HEK293 (cell line): ENCODE results near the gene KREMEN1.

ENCODE experiments used
- CTCF ChIA-PET: fragments of 350-600 bp; formaldehyde crosslinking; extraction: SDS; loops from one replicate; lab custom pipeline; 2021; ENCODE audit warnings: antibody characterized with exemption; lab: Yijun Ruan, JAX
- POLR2A ChIA-PET: fragments of 300-600 bp; formaldehyde crosslinking; extraction: SDS; loops from one replicate; lab custom pipeline; 2020; ENCODE audit warnings: antibody characterized with exemption, inconsistent platforms; lab: Yijun Ruan, JAX
- H3K27ac ChIP-seq: fragments of 200-500 bp; sonication (Bioruptor generic); 2 replicates; pipeline ENCODE4 v1.5.1; 2014; ENCODE audit warnings: low read depth, low read length, control low read depth, inconsistent platforms; ENCODE audit errors: extremely low read depth
- H3K36me3 ChIP-seq, 2 experiments: fragments of 200-500 bp in 1 of 2; sonication (Bioruptor generic) in 1 of 2; 1 replicate in 1 of 2; 2 replicates in 1 of 2; pipeline ENCODE4 v1.5.1; 2014 to 2017; ENCODE audit warnings: inconsistent platforms in 2 of 2, low read length in 2 of 2; ENCODE audit not compliant: control insufficient read depth in 2 of 2, insufficient read depth in 1 of 2
- H3K4me1 ChIP-seq: fragments of 200-500 bp; sonication (Bioruptor generic); 2 replicates; pipeline ENCODE4 v1.5.1; 2014; ENCODE audit warnings: mild to moderate bottlenecking, low read length, inconsistent platforms; ENCODE audit not compliant: control insufficient read depth, insufficient read depth
- H3K4me3 ChIP-seq: 2 replicates; pipeline ENCODE4 v1.5.1; 2011; ENCODE audit warnings: low read depth, mild to moderate bottlenecking, control low read depth, low read length, moderate library complexity
- H3K9me3 ChIP-seq: fragments of 200-500 bp; sonication (Bioruptor generic); 2 replicates; pipeline ENCODE4 v1.5.1; 2014; ENCODE audit warnings: low read depth, low read length, inconsistent platforms; ENCODE audit not compliant: control insufficient read depth, insufficient read depth
- MZF1 ChIP-seq: fragments of 450-650 bp; formaldehyde crosslinking; IDR thresholded peaks from 2 replicates; pipeline ENCODE4 v1.5.1; 2017; ENCODE audit warnings: missing biosample characterization, missing genetic modification characterization, borderline replicate concordance
- OVOL3 ChIP-seq: fragments of 450-650 bp; formaldehyde crosslinking; IDR thresholded peaks from 2 replicates; pipeline ENCODE4 v1.5.1; 2016; ENCODE audit warnings: missing biosample characterization, missing genetic modification characterization
- YY1 ChIP-seq: fragments of 450-650 bp; formaldehyde crosslinking; IDR thresholded peaks from 2 replicates; pipeline ENCODE4 v1.5.1; 2018; ENCODE audit warnings: missing biosample characterization, missing genetic modification characterization
- ZBTB1 ChIP-seq: fragments of 450-650 bp; formaldehyde crosslinking; IDR thresholded peaks from 2 replicates; pipeline ENCODE4 v1.5.1; 2016; ENCODE audit warnings: missing biosample characterization, missing genetic modification characterization
- ZBTB8A ChIP-seq: fragments of 450-650 bp; formaldehyde crosslinking; IDR thresholded peaks from 2 replicates; pipeline ENCODE4 v1.5.1; 2016; ENCODE audit warnings: missing biosample characterization, missing genetic modification characterization
- ZFP37 ChIP-seq: fragments of 450-650 bp; formaldehyde crosslinking; IDR thresholded peaks from 2 replicates; pipeline ENCODE4 v1.5.1; 2016; ENCODE audit warnings: missing biosample characterization, missing genetic modification characterization
- ZIC2 ChIP-seq: fragments of 450-650 bp; formaldehyde crosslinking; IDR thresholded peaks from 2 replicates; pipeline ENCODE4 v1.5.1; 2016; ENCODE audit warnings: missing biosample characterization, missing genetic modification characterization
- ZNF112 ChIP-seq: fragments of 450-650 bp; formaldehyde crosslinking; IDR thresholded peaks from 2 replicates; pipeline ENCODE4 v1.5.0; 2017; ENCODE audit warnings: missing biosample characterization, missing genetic modification characterization
- ZNF157 ChIP-seq: fragments of 450-650 bp; formaldehyde crosslinking; IDR thresholded peaks from 2 replicates; pipeline ENCODE4 v1.5.1; 2016; ENCODE audit warnings: missing biosample characterization, missing genetic modification characterization
- ZNF16 ChIP-seq: fragments of 450-650 bp; formaldehyde crosslinking; IDR thresholded peaks from 2 replicates; pipeline ENCODE4 v1.5.1; 2016; ENCODE audit warnings: low read depth, missing biosample characterization, missing genetic modification characterization
- ZNF175 ChIP-seq: fragments of 450-650 bp; formaldehyde crosslinking; IDR thresholded peaks from 2 replicates; pipeline ENCODE4 v1.5.1; 2016; ENCODE audit warnings: missing biosample characterization, missing genetic modification characterization
- ZNF23 ChIP-seq: fragments of 450-650 bp; formaldehyde crosslinking; IDR thresholded peaks from 2 replicates; pipeline ENCODE4 v1.5.1; 2016; ENCODE audit warnings: missing biosample characterization, missing genetic modification characterization, borderline replicate concordance
- ZNF239 ChIP-seq: fragments of 450-650 bp; formaldehyde crosslinking; IDR thresholded peaks from 2 replicates; pipeline ENCODE4 v1.5.1; 2016; ENCODE audit warnings: missing biosample characterization, missing genetic modification characterization
- ZNF266 ChIP-seq: fragments of 450-650 bp; formaldehyde crosslinking; IDR thresholded peaks from 2 replicates; pipeline ENCODE4 v1.5.1; 2016; ENCODE audit warnings: missing biosample characterization, missing genetic modification characterization, low read depth
- ZNF341 ChIP-seq: fragments of 450-650 bp; formaldehyde crosslinking; IDR thresholded peaks from 2 replicates; pipeline ENCODE4; 2016; ENCODE audit warnings: low read depth, missing biosample characterization, missing genetic modification characterization
- ZNF48 ChIP-seq: fragments of 450-650 bp; formaldehyde crosslinking; IDR thresholded peaks from 2 replicates; pipeline ENCODE4 v1.5.1; 2016; ENCODE audit warnings: missing biosample characterization, missing genetic modification characterization
- ZNF510 ChIP-seq: fragments of 450-650 bp; formaldehyde crosslinking; IDR thresholded peaks from 2 replicates; pipeline ENCODE4 v1.5.1; 2018; ENCODE audit warnings: mild to moderate bottlenecking, missing genetic modification characterization, missing biosample characterization; ENCODE audit not compliant: insufficient replicate concordance
- ZNF521 ChIP-seq: fragments of 450-650 bp; formaldehyde crosslinking; IDR thresholded peaks from 2 replicates; pipeline ENCODE4 v1.5.1; 2017; ENCODE audit warnings: missing biosample characterization, mild to moderate bottlenecking, missing genetic modification characterization
- ZNF549 ChIP-seq: fragments of 450-650 bp; IDR thresholded peaks from 2 replicates; pipeline ENCODE4 v1.5.1; 2018; ENCODE audit warnings: missing biosample characterization, missing genetic modification characterization, mild to moderate bottlenecking, inconsistent platforms, moderate library complexity
- ZNF558 ChIP-seq: fragments of 450-650 bp; formaldehyde crosslinking; IDR thresholded peaks from 2 replicates; pipeline ENCODE4 v1.5.1; 2016; ENCODE audit warnings: missing biosample characterization, missing genetic modification characterization
- ZNF571 ChIP-seq: fragments of 450-650 bp; formaldehyde crosslinking; IDR thresholded peaks from 2 replicates; pipeline ENCODE4 v1.5.0; 2017; ENCODE audit warnings: missing biosample characterization, missing genetic modification characterization
- ZNF645 ChIP-seq: fragments of 450-650 bp; formaldehyde crosslinking; IDR thresholded peaks from 2 replicates; pipeline ENCODE4; 2016; ENCODE audit warnings: missing biosample characterization, missing genetic modification characterization
- ZNF701 ChIP-seq: fragments of 450-650 bp; formaldehyde crosslinking; IDR thresholded peaks from 2 replicates; pipeline ENCODE4 v1.5.1; 2016; ENCODE audit warnings: missing biosample characterization, missing genetic modification characterization
- ZNF707 ChIP-seq: fragments of 450-650 bp; formaldehyde crosslinking; IDR thresholded peaks from 2 replicates; pipeline ENCODE4 v1.5.1; 2016; ENCODE audit warnings: missing biosample characterization, missing genetic modification characterization
- ZNF747 ChIP-seq: fragments of 450-650 bp; formaldehyde crosslinking; IDR thresholded peaks from 2 replicates; pipeline ENCODE4 v1.5.1; 2016; ENCODE audit warnings: missing biosample characterization, missing genetic modification characterization
- TF ChIP-seq, protein P1 (sequence below): fragments of 450-650 bp; formaldehyde crosslinking; IDR thresholded peaks from 2 replicates; pipeline ENCODE4 v1.5.1; 2016; ENCODE audit warnings: missing biosample characterization, missing genetic modification characterization
- TF ChIP-seq, protein P2 (sequence below): fragments of 450-650 bp; formaldehyde crosslinking; IDR thresholded peaks from 2 replicates; pipeline ENCODE4 v1.5.1; 2016; ENCODE audit warnings: missing biosample characterization, missing genetic modification characterization
- TF ChIP-seq, protein P3 (sequence below): fragments of 450-650 bp; formaldehyde crosslinking; optimal IDR thresholded peaks from 2 replicates; pipeline ENCODE3; 2016; ENCODE audit warnings: missing biosample characterization, mild to moderate bottlenecking, missing genetic modification characterization
- TF ChIP-seq, protein P4 (sequence below): fragments of 450-650 bp; formaldehyde crosslinking; IDR thresholded peaks from 2 replicates; pipeline ENCODE4 v1.5.1; 2017; ENCODE audit warnings: missing biosample characterization, missing genetic modification characterization

KREMEN1 gene

DNA sequence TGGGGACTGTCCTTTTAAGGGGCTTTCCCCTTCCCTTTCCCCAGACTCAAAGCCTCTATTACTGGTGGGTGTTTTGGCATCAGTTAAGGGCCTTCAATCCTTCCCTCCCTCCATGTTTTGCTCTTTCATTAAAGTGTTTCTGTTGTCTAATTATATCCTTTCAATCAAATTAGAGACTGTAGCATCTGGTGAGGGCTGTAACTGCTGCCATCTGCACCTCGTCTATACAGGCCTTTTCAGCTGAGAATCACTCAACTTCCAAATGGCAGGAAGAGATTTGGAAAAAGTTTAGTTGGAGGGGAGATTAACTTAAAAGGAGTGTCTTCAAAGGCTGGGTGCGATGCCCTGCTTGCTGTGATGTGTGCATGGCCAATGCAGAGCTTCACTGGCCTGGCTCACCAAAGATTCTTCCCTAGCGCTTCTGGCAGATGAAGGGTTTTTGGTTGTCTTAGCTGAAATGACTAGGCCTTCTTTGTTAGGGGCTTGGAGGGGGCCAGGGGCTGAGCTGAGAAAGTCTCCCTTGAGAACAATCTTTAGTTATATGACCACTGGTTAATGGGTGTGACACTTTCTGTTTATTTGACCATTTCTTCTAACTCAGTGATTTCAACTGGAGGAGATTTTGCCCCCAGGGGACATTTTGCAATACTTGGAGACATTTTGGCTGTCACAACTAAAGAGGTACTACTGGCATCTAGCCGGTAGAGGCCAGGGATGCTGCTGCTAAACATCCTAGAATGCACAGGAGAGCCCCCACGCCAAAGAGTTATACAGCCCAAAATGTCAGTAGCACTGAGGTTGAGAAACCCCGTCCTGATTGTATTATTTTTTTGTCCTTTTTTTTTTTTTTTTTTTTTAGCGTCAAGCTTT lies 7.5 kb downstream of the KREMEN1 start:
- Histone ChIP-seq H3K27ac (peak overlapping the region; percentile 74), H3K36me3 (no peaks in the 10 kb centered on the region; a peak in 1 of 3 replicates), H3K9me3 (no peaks in the 10 kb centered on the region), H3K4me1 (peaks cover 29% of the 10 kb centered on the region), H3K4me3 (no peak overlapping the region)
- CTCF ChIA-PET = interaction anchor here (0.6 to 2.8 kb wide), 5 partner anchors 11 to 165 kb away, joined by 3 to 9 read pairs (median 4); no protein-coding TSS in a partner anchor
- POLR2A ChIA-PET = interaction anchor here (1.0 kb wide), 1 partner anchor 50 kb away, joined by 3 read pairs; no protein-coding TSS in a partner anchor
- no peak for TF ChIP-seq ZNF549 (tag by site-specific recombination)
- TF ChIP-seq ZNF510 (tag by site-specific recombination) = no peak
- no peak for TF ChIP-seq ZNF239
- no peak for TF ChIP-seq ZNF23 (tag by site-specific recombination)
- no peak for TF ChIP-seq ZBTB1
- no peak for TF ChIP-seq ZNF175 (tag by site-specific recombination)
- TF ChIP-seq OVOL3 (tag by site-specific recombination) = no peak
- no peak for TF ChIP-seq ZNF157 (tag by site-specific recombination)
- TF ChIP-seq ZNF701 (tag by site-specific recombination) = no peak
- no peak for TF ChIP-seq ZNF112 (tag by site-specific recombination)
- TF ChIP-seq ZNF48 (tag by site-specific recombination) = no peak
- TF ChIP-seq, protein P1, sequence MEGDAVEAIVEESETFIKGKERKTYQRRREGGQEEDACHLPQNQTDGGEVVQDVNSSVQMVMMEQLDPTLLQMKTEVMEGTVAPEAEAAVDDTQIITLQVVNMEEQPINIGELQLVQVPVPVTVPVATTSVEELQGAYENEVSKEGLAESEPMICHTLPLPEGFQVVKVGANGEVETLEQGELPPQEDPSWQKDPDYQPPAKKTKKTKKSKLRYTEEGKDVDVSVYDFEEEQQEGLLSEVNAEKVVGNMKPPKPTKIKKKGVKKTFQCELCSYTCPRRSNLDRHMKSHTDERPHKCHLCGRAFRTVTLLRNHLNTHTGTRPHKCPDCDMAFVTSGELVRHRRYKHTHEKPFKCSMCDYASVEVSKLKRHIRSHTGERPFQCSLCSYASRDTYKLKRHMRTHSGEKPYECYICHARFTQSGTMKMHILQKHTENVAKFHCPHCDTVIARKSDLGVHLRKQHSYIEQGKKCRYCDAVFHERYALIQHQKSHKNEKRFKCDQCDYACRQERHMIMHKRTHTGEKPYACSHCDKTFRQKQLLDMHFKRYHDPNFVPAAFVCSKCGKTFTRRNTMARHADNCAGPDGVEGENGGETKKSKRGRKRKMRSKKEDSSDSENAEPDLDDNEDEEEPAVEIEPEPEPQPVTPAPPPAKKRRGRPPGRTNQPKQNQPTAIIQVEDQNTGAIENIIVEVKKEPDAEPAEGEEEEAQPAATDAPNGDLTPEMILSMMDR (tag by site-specific recombination) = peak; percentile 51
- TF ChIP-seq ZNF521 = no peak
- no peak for TF ChIP-seq ZIC2
- no peak for TF ChIP-seq ZNF558 (tag by site-specific recombination)
- no peak for TF ChIP-seq MZF1 (tag by site-specific recombination)
- TF ChIP-seq ZNF266 (tag by site-specific recombination) = no peak
- TF ChIP-seq ZNF341 = peak; percentile 58
- peak; percentile 66 for TF ChIP-seq YY1
- TF ChIP-seq ZNF645 = no peak
- TF ChIP-seq ZNF747 (tag by site-specific recombination) = no peak
- peak; percentile 48 for TF ChIP-seq ZBTB8A (tag by site-specific recombination)
- TF ChIP-seq ZNF16 (tag by site-specific recombination) = no peak
- TF ChIP-seq, protein P2, sequence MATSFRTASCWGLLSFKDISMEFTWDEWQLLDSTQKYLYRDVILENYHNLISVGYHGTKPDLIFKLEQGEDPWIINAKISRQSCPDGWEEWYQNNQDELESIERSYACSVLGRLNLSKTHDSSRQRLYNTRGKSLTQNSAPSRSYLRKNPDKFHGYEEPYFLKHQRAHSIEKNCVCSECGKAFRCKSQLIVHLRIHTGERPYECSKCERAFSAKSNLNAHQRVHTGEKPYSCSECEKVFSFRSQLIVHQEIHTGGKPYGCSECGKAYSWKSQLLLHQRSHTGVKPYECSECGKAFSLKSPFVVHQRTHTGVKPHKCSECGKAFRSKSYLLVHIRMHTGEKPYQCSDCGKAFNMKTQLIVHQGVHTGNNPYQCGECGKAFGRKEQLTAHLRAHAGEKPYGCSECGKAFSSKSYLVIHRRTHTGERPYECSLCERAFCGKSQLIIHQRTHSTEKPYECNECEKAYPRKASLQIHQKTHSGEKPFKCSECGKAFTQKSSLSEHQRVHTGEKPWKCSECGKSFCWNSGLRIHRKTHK = no peak
- TF ChIP-seq, protein P3, sequence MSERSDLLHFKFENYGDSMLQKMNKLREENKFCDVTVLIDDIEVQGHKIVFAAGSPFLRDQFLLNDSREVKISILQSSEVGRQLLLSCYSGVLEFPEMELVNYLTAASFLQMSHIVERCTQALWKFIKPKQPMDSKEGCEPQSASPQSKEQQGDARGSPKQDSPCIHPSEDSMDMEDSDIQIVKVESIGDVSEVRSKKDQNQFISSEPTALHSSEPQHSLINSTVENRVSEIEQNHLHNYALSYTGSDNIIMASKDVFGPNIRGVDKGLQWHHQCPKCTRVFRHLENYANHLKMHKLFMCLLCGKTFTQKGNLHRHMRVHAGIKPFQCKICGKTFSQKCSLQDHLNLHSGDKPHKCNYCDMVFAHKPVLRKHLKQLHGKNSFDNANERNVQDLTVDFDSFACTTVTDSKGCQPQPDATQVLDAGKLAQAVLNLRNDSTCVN = no peak
- TF ChIP-seq, protein P4, sequence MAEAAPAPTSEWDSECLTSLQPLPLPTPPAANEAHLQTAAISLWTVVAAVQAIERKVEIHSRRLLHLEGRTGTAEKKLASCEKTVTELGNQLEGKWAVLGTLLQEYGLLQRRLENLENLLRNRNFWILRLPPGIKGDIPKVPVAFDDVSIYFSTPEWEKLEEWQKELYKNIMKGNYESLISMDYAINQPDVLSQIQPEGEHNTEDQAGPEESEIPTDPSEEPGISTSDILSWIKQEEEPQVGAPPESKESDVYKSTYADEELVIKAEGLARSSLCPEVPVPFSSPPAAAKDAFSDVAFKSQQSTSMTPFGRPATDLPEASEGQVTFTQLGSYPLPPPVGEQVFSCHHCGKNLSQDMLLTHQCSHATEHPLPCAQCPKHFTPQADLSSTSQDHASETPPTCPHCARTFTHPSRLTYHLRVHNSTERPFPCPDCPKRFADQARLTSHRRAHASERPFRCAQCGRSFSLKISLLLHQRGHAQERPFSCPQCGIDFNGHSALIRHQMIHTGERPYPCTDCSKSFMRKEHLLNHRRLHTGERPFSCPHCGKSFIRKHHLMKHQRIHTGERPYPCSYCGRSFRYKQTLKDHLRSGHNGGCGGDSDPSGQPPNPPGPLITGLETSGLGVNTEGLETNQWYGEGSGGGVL = no peak
- no peak for TF ChIP-seq ZNF707 (tag by site-specific recombination)
- TF ChIP-seq ZNF571 = no peak
- TF ChIP-seq ZFP37 (tag by site-specific recombination) = no peak
